K562 (cell line): Measurements from ENCODE around the gene TLE4. TPM values are rescaled to one million over a fixed set of nuclear protein-coding genes. Genes with fewer than 3 reads are reported as not detected.

Experiments
- ATAC-seq: fragments of 200-7000 bp; cut with Tn5 transposase; 3 replicates; pipeline ENCODE4 v1.9.1; 2020; ENCODE audit warnings: moderate library complexity
- BruUV-seq: library from RNA; stranded (reverse); fragments of 400-500 nt; replicated peaks from 2 replicates; lab custom pipeline; 2021; lab: Mats Ljungman, UMichigan
- CTCF ChIA-PET: fragments of 300-600 bp; formaldehyde crosslinking; extraction: SDS; loops from one replicate; lab custom pipeline; 2021; ENCODE audit warnings: low intra/inter-chr PET ratio; lab: Yijun Ruan, JAX
- POLR2A ChIA-PET: fragments of 300-600, 350-650 bp; sonication (Branson Sonifier 250); formaldehyde crosslinking; extraction: SDS; loops from one replicate; lab custom pipeline; 2021; ENCODE audit warnings: antibody characterized with exemption, inconsistent platforms; lab: Yijun Ruan, JAX
- DNase-seq, 4 experiments: peaks; one replicate each; pipeline versions ENCODE4 v3.0.0 to v3.0.0-alpha.2; 2011 to 2018; ENCODE audit warnings: low spot score in 3 of 4, mixed read lengths in 3 of 4; ENCODE audit errors: extremely low read depth in 1 of 4
- FAIRE-seq: peaks from 2 replicates; lab custom pipeline; 2011; peaks lifted over from hg19 to GRCh38; lab: Jason Lieb, UNC
- H2AFZ ChIP-seq: 2 replicates; pipeline ENCODE4 v1.6.0; 2011; ENCODE audit warnings: low read depth, low read length, control low read depth, inconsistent platforms
- H3K27ac ChIP-seq: fragments of 200-600 bp; 3 replicates; pipeline ENCODE4 v1.8.0; 2011; ENCODE audit warnings: low read depth, mild to moderate bottlenecking, control low read depth, inconsistent platforms, low read length, moderate library complexity, mixed read lengths; ENCODE audit errors: extremely low read depth
- H3K27me3 ChIP-seq, 2 experiments: fragments of 300-600 bp in 1 of 2; 2 replicates in 1 of 2; 3 replicates in 1 of 2; pipeline versions ENCODE4 v1.6.0 to v1.8.0; 2011; ENCODE audit warnings: inconsistent platforms in 2 of 2, low read length in 2 of 2, mild to moderate bottlenecking in 1 of 2, mixed read lengths in 1 of 2, moderate library complexity in 1 of 2; ENCODE audit not compliant: control insufficient read depth in 2 of 2, insufficient read depth in 2 of 2
- H3K36me3 ChIP-seq: fragments of 300-600 bp; 3 replicates; pipeline ENCODE4 v1.8.0; 2011; ENCODE audit warnings: mild to moderate bottlenecking, low read length, inconsistent platforms; ENCODE audit not compliant: control insufficient read depth, insufficient read depth
- H3K4me1 ChIP-seq, 2 experiments: fragments of 200-600 bp in 1 of 2; replicated peaks in 1 of 2; 2 replicates in 1 of 2; 3 replicates in 1 of 2; pipeline versions ENCODE4 v1.5.1 to v1.8.0; 2011; ENCODE audit warnings: inconsistent platforms in 2 of 2, low read length in 2 of 2, mild to moderate bottlenecking in 1 of 2, mixed read lengths in 1 of 2, moderate library complexity in 1 of 2; ENCODE audit not compliant: control insufficient read depth in 2 of 2, insufficient read depth in 2 of 2
- H3K4me2 ChIP-seq: 2 replicates; pipeline ENCODE4 v1.6.1; 2011; ENCODE audit warnings: low read length, control low read depth, inconsistent platforms, mixed read lengths; ENCODE audit not compliant: insufficient read depth
- H3K4me3 ChIP-seq: fragments of 200-600 bp; sonication (generic), shearing (Covaris generic); 2 replicates; pipeline ENCODE4 v1.5.1; 2016; ENCODE audit warnings: control low read depth, inconsistent platforms
- H3K79me2 ChIP-seq: fragments of 200-600 bp; 3 replicates; pipeline ENCODE4 v1.8.0; 2011; ENCODE audit warnings: low read length, inconsistent platforms; ENCODE audit not compliant: control insufficient read depth, insufficient read depth
- H3K9ac ChIP-seq, 2 experiments: 2 replicates each; pipeline versions ENCODE4 v1.6.0 to v1.6.1; 2011; ENCODE audit warnings: low read depth in 2 of 2, low read length in 2 of 2, control low read depth in 1 of 2, inconsistent platforms in 1 of 2, mild to moderate bottlenecking in 1 of 2, mixed read lengths in 1 of 2; ENCODE audit not compliant: insufficient read depth in 1 of 2
- H3K9me1 ChIP-seq: one replicate; pipeline ENCODE4 v1.6.0; 2011; ENCODE audit warnings: inconsistent platforms, mild to moderate bottlenecking, low read length, moderate library complexity; ENCODE audit not compliant: control insufficient read depth, insufficient read depth
- H3K9me3 ChIP-seq: replicated peaks from 2 replicates; pipeline ENCODE4 v1.5.1; 2011; ENCODE audit warnings: low read depth, low read length, inconsistent platforms; ENCODE audit not compliant: control insufficient read depth, insufficient read depth
- H4K20me1 ChIP-seq: replicated peaks from 2 replicates; pipeline ENCODE4 v1.6.1; 2011; ENCODE audit warnings: low read length, inconsistent platforms, mixed read lengths; ENCODE audit not compliant: control insufficient read depth, insufficient read depth
- C11orf30 ChIP-seq: fragments of 450-650 bp; IDR thresholded peaks from 2 replicates; pipeline ENCODE4 v1.6.1; 2016; ENCODE audit warnings: low read depth, mild to moderate bottlenecking
- CBX3 ChIP-seq, 2 experiments: IDR thresholded peaks; 1 replicate in 1 of 2; 2 replicates in 1 of 2; pipeline ENCODE4 v1.6.1; 2012; ENCODE audit warnings: inconsistent platforms in 2 of 2, low read length in 2 of 2, borderline replicate concordance in 1 of 2, control low read depth in 1 of 2
- ELF1 ChIP-seq: fragments of 200-800 bp; sonication (Bioruptor generic); IDR thresholded peaks from 2 replicates; pipeline ENCODE4 v1.6.1; 2016; ENCODE audit warnings: missing genetic modification characterization, missing compliant biosample characterization
- ILK ChIP-seq: fragments of 450-650 bp; IDR thresholded peaks from 2 replicates; pipeline ENCODE4 v1.6.1; 2016; ENCODE audit warnings: missing genetic modification characterization, low read depth, mild to moderate bottlenecking, missing compliant biosample characterization, moderate library complexity, borderline replicate concordance
- MAFF ChIP-seq: IDR thresholded peaks from 2 replicates; pipeline ENCODE4 v1.6.1; 2012; ENCODE audit warnings: low read length, improper control_type of control experiment
- MAFG ChIP-seq: fragments of 450-650 bp; conservative IDR thresholded peaks from 2 replicates; pipeline ENCODE4 v1.6.1; 2016; ENCODE audit warnings: missing genetic modification characterization, missing compliant biosample characterization
- MAFK ChIP-seq: IDR thresholded peaks from 2 replicates; pipeline ENCODE4 v1.6.1; 2011; ENCODE audit warnings: low read length, improper control_type of control experiment
- NR3C1 ChIP-seq: sonication (generic); formaldehyde crosslinking; IDR thresholded peaks from 2 replicates; pipeline ENCODE4 v1.8.1; 2022; ENCODE audit warnings: missing genetic modification reagents
- TRIM24 ChIP-seq, 2 experiments: fragments of 450-650 bp; IDR thresholded peaks; 2 replicates each; pipeline ENCODE4 v1.6.1; 2016
- WGBS: fragments of 100-300 bp; shearing (Covaris generic); methylation state at CpG from one replicate; pipeline ENCODE4 v1.1.6; 2016; ENCODE audit warnings: low coverage, mixed read lengths; ENCODE audit not compliant: insufficient coverage; ENCODE audit errors: missing lambda C conversion rate; 5-methylcytosine and 5-hydroxymethylcytosine counted together
- in situ Hi-C: fragments of 300-500 bp; cut with MboI; formaldehyde crosslinking; loops from 4 replicates; pipeline ENCODE4 v1.15.0; 2018; ENCODE audit warnings: inconsistent platforms, mixed read lengths
- intact Hi-C: fragments of 100-400 bp; cut with micrococcal nuclease; formaldehyde crosslinking; loops from 2 replicates; pipeline ENCODE4 v1.14.2; 2022
- polyA plus RNA-seq, 8 experiments: library from polyadenylated mRNA; depleted of rRNA in 4 of 8; stranded (reverse) in 5 of 8; unstranded in 3 of 8; fragments of >200 nt; fragmentation: Nextera tagmentation in 2 of 8; fragmentation: Illumina TruSeq in 1 of 8; extraction: Ambion mirVana in 2 of 8; extraction: Trizol in 1 of 8; gene quantifications; 2 replicates each; pipeline versions ENCODE4 v1.2.1 to v1.2.3, GENCODE V29; 2011 to 2014; ENCODE audit warnings: inconsistent platforms in 1 of 8, missing spikeins in 1 of 8
- total RNA-seq, 7 experiments: library from RNA; depleted of rRNA in 6 of 7; stranded (reverse); fragments of >200 nt in 6 of 7; fragmentation: Illumina TruSeq in 2 of 7; extraction: Trizol in 2 of 7; gene quantifications; 2 replicates each; pipeline versions ENCODE4 v1.2.1 to v1.2.3, GENCODE V29; 2011 to 2021; ENCODE audit warnings: low replicate concordance in 1 of 7
- TF ChIP-seq, protein P1 (sequence below), 3 experiments: fragments of 200-800 bp in 1 of 3; fragments of 250-450 bp in 1 of 3; fragments of 450-650 bp in 1 of 3; sonication (Bioruptor Pico) in 1 of 3; sonication (Bioruptor generic) in 1 of 3; formaldehyde crosslinking in 1 of 3; IDR thresholded peaks; 2 replicates each; pipeline versions ENCODE4 v1.6.1 to v1.8.0; 2016 to 2022; ENCODE audit warnings: mild to moderate bottlenecking in 2 of 3, missing genetic modification characterization in 2 of 3, missing compliant biosample characterization in 1 of 3, moderate library complexity in 1 of 3
- TF ChIP-seq, protein P2 (sequence below): fragments of 450-650 bp; IDR thresholded peaks from 2 replicates; pipeline ENCODE4 v1.6.1; 2016; ENCODE audit warnings: low read depth, mild to moderate bottlenecking, moderate library complexity
- TF ChIP-seq, protein P3 (sequence below): fragments of 250-450 bp; sonication (Bioruptor Pico); IDR thresholded peaks from 2 replicates; pipeline ENCODE4 v1.5.0; 2021

The TLE4 gene
- total and polyA plus RNA-seq, 9 of the 15 experiments (the other 6 are each of a cell fraction or from before 2014, with no cell fraction given) = 1.1 to 8.8 (median 5.7) TPM

DNA sequence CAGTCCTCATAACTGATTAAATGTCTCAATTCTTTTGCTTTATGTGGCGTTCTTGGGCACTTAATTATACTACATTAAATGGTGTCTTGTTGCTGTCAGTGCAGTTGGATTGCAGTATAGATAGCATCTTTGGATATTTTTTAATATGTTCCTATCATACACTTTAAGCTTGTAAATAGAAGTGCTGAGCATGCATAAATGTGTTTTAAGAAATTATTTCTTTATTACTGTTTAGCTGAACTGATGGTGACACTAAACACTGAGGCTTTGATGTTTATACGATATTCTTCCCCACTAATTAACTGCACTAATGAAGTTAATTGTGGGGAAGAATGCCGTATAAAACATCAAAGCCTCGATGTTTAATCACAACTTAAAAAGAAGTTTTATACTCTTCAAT is 116.6 kb downstream of the TLE4 start:
- no peaks in the 10 kb centered on the region for H3K36me3 ChIP-seq
- intact Hi-C loops (no loop called here), in situ Hi-C loops (no loop called here)
- no peak overlapping the region for H3K9ac ChIP-seq
- no peaks in the 10 kb centered on the region for H3K79me2 ChIP-seq
- DNase-seq (no peak), ATAC-seq (no peak), FAIRE-seq (no peak)
- 16% methylated on average over 4 of the region's 4 CpGs for WGBS
- H2AFZ ChIP-seq = no peak overlapping the region
- TF ChIP-seq C11orf30 = 0 out of 2 replicates have a peak, but pooled peaks have one; percentile 5
- peak; percentile 29; the same call in 1 of the 2 replicates for TF ChIP-seq MAFG (tag)
- peak; percentile 24; the same call in 1 of the 2 replicates for TF ChIP-seq MAFK
- TF ChIP-seq ILK = no peak
- TF ChIP-seq MAFF = peak; percentile 23; the same call in 1 of the 2 replicates
- no peak for TF ChIP-seq CBX3 (IDR thresholded peaks at IDR 0.05; ENCODE audit: borderline replicate concordance in 1 of 2, low read length in 2 of 2)
- ChIA-PET CTCF (no interaction called here), POLR2A (no interaction called here)
- BruUV-seq = no TSS peak
- H3K27me3 ChIP-seq = no peaks in the 10 kb centered on the region
- H4K20me1 ChIP-seq = no peaks in the 10 kb centered on the region
- no peak overlapping the region for H3K4me2 ChIP-seq
- no peak overlapping the region for H3K27ac ChIP-seq
- no peaks in the 10 kb centered on the region for H3K4me1 ChIP-seq
- no peak overlapping the region for H3K4me3 ChIP-seq
- H3K9me1 ChIP-seq = no peaks in the 10 kb centered on the region
- H3K9me3 ChIP-seq = no peaks in the 10 kb centered on the region

DNA sequence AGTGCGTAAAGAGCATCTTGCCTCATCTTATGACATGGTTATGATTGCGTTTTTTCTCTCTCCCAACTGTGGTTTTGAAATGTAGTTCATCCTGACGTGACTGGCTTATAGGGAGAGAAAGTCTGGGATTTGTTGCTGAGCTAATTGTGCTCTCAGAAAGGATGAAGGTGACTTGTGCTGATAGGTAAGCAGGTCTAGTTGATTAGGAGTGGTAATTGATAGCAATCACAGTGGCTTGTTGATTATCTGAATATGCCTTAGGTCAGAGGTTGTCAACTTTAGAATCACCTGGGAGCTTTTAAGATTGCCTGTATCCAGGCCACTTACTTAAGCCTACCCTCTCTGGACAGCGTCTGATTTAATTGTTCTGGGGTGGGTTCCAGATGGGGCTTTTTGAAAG is 117.8 kb downstream of the TLE4 start:
- ATAC-seq (no peak), DNase-seq (no peak), FAIRE-seq (no peak)
- ChIA-PET POLR2A (no interaction called here), CTCF (no interaction called here)
- no peak overlapping the region for H3K4me3 ChIP-seq
- H4K20me1 ChIP-seq = no peaks in the 10 kb centered on the region
- in situ Hi-C loops (no loop called here), intact Hi-C loops (no loop called here)
- no peak overlapping the region for H3K9ac ChIP-seq
- no peaks in the 10 kb centered on the region for H3K9me1 ChIP-seq
- no peak overlapping the region for H3K27ac ChIP-seq
- BruUV-seq = no TSS peak
- no peaks in the 10 kb centered on the region for H3K36me3 ChIP-seq
- H3K4me2 ChIP-seq = no peak overlapping the region
- no peaks in the 10 kb centered on the region for H3K79me2 ChIP-seq
- no peaks in the 10 kb centered on the region for H3K4me1 ChIP-seq
- no peak overlapping the region for H2AFZ ChIP-seq
- WGBS = 9% methylated on average over 4 of the region's 4 CpGs
- H3K27me3 ChIP-seq = no peaks in the 10 kb centered on the region
- H3K9me3 ChIP-seq = no peaks in the 10 kb centered on the region
- TF ChIP-seq TRIM24 (IDR thresholded peaks at IDR 0.05) (no peak), MAFK (no peak), NR3C1 (CRISPR knock-in tag) (no peak), ILK (no peak), ELF1 (tag) (no peak)
- TF ChIP-seq, protein P1, sequence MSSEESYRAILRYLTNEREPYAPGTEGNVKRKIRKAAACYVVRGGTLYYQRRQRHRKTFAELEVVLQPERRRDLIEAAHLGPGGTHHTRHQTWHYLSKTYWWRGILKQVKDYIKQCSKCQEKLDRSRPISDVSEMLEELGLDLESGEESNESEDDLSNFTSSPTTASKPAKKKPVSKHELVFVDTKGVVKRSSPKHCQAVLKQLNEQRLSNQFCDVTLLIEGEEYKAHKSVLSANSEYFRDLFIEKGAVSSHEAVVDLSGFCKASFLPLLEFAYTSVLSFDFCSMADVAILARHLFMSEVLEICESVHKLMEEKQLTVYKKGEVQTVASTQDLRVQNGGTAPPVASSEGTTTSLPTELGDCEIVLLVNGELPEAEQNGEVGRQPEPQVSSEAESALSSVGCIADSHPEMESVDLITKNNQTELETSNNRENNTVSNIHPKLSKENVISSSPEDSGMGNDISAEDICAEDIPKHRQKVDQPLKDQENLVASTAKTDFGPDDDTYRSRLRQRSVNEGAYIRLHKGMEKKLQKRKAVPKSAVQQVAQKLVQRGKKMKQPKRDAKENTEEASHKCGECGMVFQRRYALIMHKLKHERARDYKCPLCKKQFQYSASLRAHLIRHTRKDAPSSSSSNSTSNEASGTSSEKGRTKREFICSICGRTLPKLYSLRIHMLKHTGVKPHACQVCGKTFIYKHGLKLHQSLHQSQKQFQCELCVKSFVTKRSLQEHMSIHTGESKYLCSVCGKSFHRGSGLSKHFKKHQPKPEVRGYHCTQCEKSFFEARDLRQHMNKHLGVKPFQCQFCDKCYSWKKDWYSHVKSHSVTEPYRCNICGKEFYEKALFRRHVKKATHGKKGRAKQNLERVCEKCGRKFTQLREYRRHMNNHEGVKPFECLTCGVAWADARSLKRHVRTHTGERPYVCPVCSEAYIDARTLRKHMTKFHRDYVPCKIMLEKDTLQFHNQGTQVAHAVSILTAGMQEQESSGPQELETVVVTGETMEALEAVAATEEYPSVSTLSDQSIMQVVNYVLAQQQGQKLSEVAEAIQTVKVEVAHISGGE (CRISPR knock-in tag; IDR thresholded peaks at IDR 0.05) = no peak
- TF ChIP-seq, protein P2, sequence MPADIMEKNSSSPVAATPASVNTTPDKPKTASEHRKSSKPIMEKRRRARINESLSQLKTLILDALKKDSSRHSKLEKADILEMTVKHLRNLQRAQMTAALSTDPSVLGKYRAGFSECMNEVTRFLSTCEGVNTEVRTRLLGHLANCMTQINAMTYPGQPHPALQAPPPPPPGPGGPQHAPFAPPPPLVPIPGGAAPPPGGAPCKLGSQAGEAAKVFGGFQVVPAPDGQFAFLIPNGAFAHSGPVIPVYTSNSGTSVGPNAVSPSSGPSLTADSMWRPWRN = no peak
- TF ChIP-seq, protein P3, sequence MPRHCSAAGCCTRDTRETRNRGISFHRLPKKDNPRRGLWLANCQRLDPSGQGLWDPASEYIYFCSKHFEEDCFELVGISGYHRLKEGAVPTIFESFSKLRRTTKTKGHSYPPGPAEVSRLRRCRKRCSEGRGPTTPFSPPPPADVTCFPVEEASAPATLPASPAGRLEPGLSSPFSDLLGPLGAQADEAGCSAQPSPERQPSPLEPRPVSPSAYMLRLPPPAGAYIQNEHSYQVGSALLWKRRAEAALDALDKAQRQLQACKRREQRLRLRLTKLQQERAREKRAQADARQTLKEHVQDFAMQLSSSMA (CRISPR knock-in tag) = no peak
